ENCODE measurements around the gene GRIN1. TPM values are rescaled to one million over a fixed set of nuclear protein-coding genes. Genes with fewer than 3 reads are reported as not detected.

The GRIN1 gene
- total and polyA plus RNA-seq, 2 of the 13 experiments (the other 11 are each of a cell fraction or from before 2014, with no cell fraction given), result 0.13 TPM; not detected in 1

- no peak for TF ChIP-seq HNF1A (IDR thresholded peaks at IDR 0.05; ENCODE audit: low read depth)
- peak; percentile 17; the same call in 1 of the 2 replicates for TF ChIP-seq HNF1A (CRISPR knock-in tag; IDR thresholded peaks at IDR 0.05; ENCODE audit: borderline replicate concordance)
- TF ChIP-seq ZNF710 (CRISPR knock-in tag; IDR thresholded peaks at IDR 0.05; ENCODE audit: borderline replicate concordance), result peak; percentile 67
- no peak for TF ChIP-seq KIAA2018 (CRISPR knock-in tag; IDR thresholded peaks at IDR 0.05; ENCODE audit: borderline replicate concordance)
- TF ChIP-seq ZNF282 (IDR thresholded peaks at IDR 0.05; ENCODE audit: partially characterized antibody), result no peak
- 0 out of 2 replicates have a peak, but pooled peaks have one; percentile 2 for TF ChIP-seq THRA (CRISPR knock-in tag; IDR thresholded peaks at IDR 0.05; ENCODE audit: borderline replicate concordance)
- TF ChIP-seq ZNF326 (CRISPR knock-in tag; IDR thresholded peaks at IDR 0.05; ENCODE audit: borderline replicate concordance), result no peak
- TF ChIP-seq ZNF354B (CRISPR knock-in tag; IDR thresholded peaks at IDR 0.05), result no peak
- no peak for TF ChIP-seq EHMT2 (IDR thresholded peaks at IDR 0.05; ENCODE audit: borderline replicate concordance, low read depth, low read length)
These were observed 78.6 kb downstream of the GRIN1 start (continued) for GRCh38 chr9:137217276-137218211.

All from HepG2 (cell line).